Nephron (organoid): ENCODE data around the gene CCDC187.

Experiments
- H3K27ac Mint-ChIP-seq, 3 experiments: 2 replicates each; pipeline ENCODE4 v1.8.0; 2020; ENCODE audit warnings: mixed read lengths in 3 of 3, mild to moderate bottlenecking in 2 of 3, moderate library complexity in 1 of 3
- H3K27me3 Mint-ChIP-seq: 2 replicates; pipeline ENCODE4 v1.8.0; 2021; ENCODE audit warnings: low read depth, mild to moderate bottlenecking, moderate library complexity, mixed read lengths
- H3K36me3 Mint-ChIP-seq: 2 replicates; pipeline ENCODE4 v1.8.0; 2020; ENCODE audit warnings: low read depth, mixed read lengths
- H3K4me1 Mint-ChIP-seq: 2 replicates; pipeline ENCODE4 v1.8.0; 2020; ENCODE audit warnings: mixed read lengths
- H3K4me3 Mint-ChIP-seq, 3 experiments: 2 replicates each; pipeline ENCODE4 v1.8.0; 2020; ENCODE audit warnings: mild to moderate bottlenecking in 3 of 3, mixed read lengths in 3 of 3, moderate library complexity in 2 of 3
- H3K9me3 Mint-ChIP-seq: 2 replicates; pipeline ENCODE4 v1.8.0; 2020; ENCODE audit warnings: mixed read lengths
- TF ChIP-seq, protein P1 (sequence below), 3 experiments: fragments of 200-600 bp; sonication (generic); IDR thresholded peaks; one replicate each; pipeline ENCODE4 v1.5.0; 2021; ENCODE audit warnings: antibody characterized with exemption in 3 of 3; ENCODE audit not compliant: unreplicated experiment in 3 of 3

The CCDC187 gene

DNA sequence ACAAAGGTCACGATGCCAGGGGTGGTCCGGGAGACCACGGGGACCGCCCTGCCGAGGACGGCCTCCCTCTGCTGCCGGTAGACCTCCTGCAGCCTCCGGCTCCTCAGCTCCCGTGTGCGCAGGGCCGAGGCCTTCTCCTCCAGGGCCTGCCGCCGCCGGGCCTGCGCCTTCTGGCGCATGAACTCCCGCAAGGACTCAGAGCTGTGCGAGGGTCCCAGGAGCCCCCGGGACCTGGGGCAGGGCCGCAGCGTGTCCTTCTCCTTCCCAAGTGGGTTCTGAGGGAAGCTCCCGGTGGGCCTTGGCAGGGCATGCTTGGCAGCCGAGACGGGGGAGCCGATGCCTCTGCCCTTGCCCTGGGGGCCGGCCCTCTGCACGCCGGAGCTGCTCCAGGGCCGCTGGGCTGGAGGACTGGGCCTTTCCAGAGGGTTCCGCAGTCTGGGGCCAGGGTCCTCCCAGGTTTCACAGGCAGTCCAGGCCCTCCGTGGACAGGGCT lies 13.3 kb downstream of the CCDC187 start:
- TF ChIP-seq, protein P1, sequence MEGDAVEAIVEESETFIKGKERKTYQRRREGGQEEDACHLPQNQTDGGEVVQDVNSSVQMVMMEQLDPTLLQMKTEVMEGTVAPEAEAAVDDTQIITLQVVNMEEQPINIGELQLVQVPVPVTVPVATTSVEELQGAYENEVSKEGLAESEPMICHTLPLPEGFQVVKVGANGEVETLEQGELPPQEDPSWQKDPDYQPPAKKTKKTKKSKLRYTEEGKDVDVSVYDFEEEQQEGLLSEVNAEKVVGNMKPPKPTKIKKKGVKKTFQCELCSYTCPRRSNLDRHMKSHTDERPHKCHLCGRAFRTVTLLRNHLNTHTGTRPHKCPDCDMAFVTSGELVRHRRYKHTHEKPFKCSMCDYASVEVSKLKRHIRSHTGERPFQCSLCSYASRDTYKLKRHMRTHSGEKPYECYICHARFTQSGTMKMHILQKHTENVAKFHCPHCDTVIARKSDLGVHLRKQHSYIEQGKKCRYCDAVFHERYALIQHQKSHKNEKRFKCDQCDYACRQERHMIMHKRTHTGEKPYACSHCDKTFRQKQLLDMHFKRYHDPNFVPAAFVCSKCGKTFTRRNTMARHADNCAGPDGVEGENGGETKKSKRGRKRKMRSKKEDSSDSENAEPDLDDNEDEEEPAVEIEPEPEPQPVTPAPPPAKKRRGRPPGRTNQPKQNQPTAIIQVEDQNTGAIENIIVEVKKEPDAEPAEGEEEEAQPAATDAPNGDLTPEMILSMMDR (IDR thresholded peaks at IDR 0.05; ENCODE audit: unreplicated experiment in 3 of 3) = no peak
- Mint-ChIP-seq H3K4me1 (no peaks in the 10 kb centered on the region), H3K4me3 (no peak overlapping the region), H3K9me3 (no peaks in the 10 kb centered on the region), H3K36me3 (peaks cover 5% of the 10 kb centered on the region), H3K27me3 (peaks cover 21% of the 10 kb centered on the region), H3K27ac (no peak overlapping the region)

DNA sequence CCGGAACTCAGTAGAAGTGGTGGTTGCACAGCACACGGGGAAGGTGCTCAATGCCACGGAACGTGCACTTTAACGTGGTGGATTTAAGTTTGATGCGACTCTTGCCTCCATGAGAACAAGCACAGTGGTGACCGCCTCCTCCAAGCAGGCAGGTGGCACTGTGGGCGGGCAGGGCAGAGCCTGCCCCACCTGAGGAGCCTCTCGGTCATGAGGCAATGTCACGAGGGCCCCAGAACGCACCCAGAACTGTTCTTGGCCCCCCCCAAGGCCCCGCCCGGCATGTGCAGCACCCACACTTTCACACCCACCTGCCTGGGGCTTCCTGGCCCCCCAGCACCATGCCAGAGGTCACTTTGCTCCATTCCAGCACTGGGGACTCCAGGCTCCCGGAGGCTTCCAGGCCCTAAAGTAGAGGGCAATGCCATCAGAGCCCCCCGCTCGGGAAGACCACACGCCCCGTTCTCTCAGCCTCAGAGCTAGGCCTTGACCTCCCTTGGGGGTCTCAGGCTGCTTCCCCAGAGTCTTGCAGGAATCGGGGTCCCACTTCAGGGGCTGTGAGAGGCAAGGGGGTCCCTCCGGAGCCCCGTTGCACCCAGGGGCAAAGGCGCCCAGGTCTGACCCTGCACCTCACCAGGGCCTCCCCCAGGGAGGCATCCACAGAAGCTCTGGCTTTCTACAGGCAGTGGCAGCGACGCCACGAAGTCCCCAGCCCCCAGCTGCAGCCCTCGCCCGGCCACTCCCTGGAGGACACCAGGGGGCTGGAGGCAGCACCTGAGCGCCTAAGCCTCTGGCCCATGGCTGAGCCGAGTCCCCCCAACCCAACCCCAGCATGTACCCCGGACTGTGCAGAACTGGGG lies 14.0 kb downstream of the CCDC187 start:
- no peaks in the 10 kb centered on the region for H3K4me1 Mint-ChIP-seq
- H3K27me3 Mint-ChIP-seq = peaks cover 17% of the 10 kb centered on the region
- peaks cover 5% of the 10 kb centered on the region for H3K36me3 Mint-ChIP-seq
- no peak overlapping the region for H3K27ac Mint-ChIP-seq
- H3K4me3 Mint-ChIP-seq = no peak overlapping the region
- H3K9me3 Mint-ChIP-seq = no peaks in the 10 kb centered on the region
- TF ChIP-seq, protein P1 (IDR thresholded peaks at IDR 0.05; ENCODE audit: unreplicated experiment in 3 of 3) = no peak

DNA sequence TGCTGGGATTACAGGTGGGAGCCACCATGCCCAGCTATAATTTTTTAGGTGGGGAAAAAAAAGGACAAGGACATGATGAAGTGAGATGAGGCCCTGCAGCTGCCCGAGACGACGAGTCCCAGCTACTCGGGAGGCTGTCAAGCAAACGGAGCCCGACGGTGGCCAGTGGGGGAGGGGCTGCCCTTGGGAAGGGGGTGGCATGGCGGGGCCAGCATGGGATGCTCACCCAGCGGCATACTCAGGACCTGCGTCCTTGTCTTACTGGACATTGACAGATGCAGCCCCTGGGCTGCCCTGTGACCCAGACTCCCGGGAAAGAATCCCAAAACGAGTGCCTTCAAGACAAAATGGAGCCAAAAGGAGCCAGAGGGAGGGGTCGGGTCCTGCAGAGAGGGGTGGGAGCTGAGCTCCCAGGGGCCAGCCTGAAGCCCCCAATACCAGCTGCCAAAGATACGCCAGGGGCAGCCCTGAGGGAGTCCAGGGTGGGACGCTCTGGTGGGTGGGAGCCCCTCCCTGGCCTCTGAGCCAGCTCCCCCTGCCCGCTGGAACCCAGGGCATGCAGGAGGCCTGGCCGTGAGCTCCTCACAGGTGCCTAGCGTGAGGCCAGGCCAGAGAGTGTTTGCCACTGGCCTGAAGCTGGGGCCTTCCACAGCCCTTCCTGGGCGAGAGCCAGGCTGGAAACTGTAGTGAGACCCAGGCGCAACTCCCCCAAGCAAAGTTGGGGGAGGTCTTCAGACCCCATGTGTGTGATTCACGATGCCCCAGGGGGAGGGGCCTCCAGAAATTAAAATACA lies 15.7 kb downstream of the CCDC187 start:
- Mint-ChIP-seq H3K9me3 (no peaks in the 10 kb centered on the region), H3K4me3 (no peak overlapping the region), H3K27ac (no peak overlapping the region), H3K27me3 (peaks cover 21% of the 10 kb centered on the region), H3K36me3 (peaks cover 5% of the 10 kb centered on the region), H3K4me1 (no peaks in the 10 kb centered on the region)
- TF ChIP-seq, protein P1 (IDR thresholded peaks at IDR 0.05; ENCODE audit: unreplicated experiment in 3 of 3) = no peak

DNA sequence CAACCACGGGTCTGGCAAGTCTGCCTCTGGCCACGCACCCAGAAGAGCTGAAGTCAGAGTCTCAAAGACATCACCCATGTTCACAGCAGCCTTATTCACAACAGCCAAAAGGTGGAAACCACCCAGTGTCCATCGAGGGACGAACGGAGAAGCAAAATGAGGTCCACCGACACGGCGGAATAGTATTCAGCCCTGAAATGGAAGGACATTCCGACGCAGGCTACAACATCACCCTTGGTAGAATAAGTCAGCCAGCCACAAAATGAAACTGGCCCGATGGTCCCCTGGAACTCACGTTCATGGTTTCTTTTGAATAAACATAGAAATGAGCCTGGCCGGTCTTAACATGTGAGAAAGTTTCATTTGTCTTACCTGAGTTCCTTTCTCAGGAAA lies 16.9 kb downstream of the CCDC187 start:
- TF ChIP-seq, protein P1 (IDR thresholded peaks at IDR 0.05; ENCODE audit: unreplicated experiment in 3 of 3) = no peak
- H3K27ac Mint-ChIP-seq = peak overlapping the region in 1 of 3 experiments; percentile 21
- H3K9me3 Mint-ChIP-seq = no peaks in the 10 kb centered on the region
- no peak overlapping the region for H3K4me3 Mint-ChIP-seq
- H3K36me3 Mint-ChIP-seq = peaks cover 5% of the 10 kb centered on the region
- peaks cover 21% of the 10 kb centered on the region for H3K27me3 Mint-ChIP-seq
- H3K4me1 Mint-ChIP-seq = no peaks in the 10 kb centered on the region

DNA sequence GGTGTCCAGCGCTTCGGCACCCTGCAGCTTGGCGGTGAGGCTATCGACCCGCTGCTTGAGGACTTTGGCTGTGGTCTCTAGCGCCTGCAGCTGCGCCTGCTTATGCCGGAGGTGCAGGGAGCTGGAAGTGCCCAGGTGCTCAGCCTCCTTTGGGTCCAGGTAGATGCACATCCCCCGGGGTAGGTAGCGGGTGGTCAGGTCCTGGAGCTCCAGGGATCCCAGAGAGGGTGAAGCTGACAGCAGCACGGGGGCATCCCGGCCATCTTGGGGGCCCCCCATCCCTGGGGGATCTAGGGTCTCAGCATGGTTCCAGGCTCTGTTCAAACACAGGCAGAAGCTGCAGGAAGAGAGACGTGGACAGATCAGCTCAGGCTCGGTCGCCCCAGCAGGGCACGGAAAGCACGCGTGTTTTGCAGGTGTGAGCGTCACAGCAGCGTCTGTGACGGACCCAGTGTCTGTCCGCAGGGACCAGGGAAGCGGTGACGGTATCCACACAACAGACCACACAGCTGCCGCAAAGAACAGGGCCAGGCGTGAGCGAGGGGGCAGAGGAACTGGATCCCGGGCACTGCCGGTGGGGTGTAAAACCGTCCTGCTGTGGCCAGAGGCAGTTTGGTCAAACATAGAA lies 17.4 kb downstream of the CCDC187 start:
- Mint-ChIP-seq H3K27ac (no peak overlapping the region), H3K4me3 (no peak overlapping the region), H3K9me3 (no peaks in the 10 kb centered on the region), H3K27me3 (peaks cover 20% of the 10 kb centered on the region), H3K4me1 (no peaks in the 10 kb centered on the region), H3K36me3 (peaks cover 5% of the 10 kb centered on the region)
- TF ChIP-seq, protein P1 (IDR thresholded peaks at IDR 0.05; ENCODE audit: unreplicated experiment in 3 of 3) = no peak
